GM23338 (cell line): Measurements from ENCODE around the gene PDGFRB.

Experiments used
- CREB1 ChIP-seq: fragments of 250-450 bp; sonication (Bioruptor Pico); IDR thresholded peaks from 2 replicates; pipeline ENCODE4 v1.5.0; 2020; ENCODE audit warnings: low read depth, mild to moderate bottlenecking, moderate library complexity
- CTCF ChIP-seq, 2 experiments: fragments of 200-600 bp in 1 of 2; sonication (generic) in 1 of 2; conservative IDR thresholded peaks; 2 replicates each; pipeline versions ENCODE4 v1.5.1 to v1.6.1; 2016 to 2017; ENCODE audit warnings: antibody characterized with exemption in 2 of 2, low read depth in 2 of 2, mild to moderate bottlenecking in 2 of 2, moderate library complexity in 1 of 2
- EZH2 ChIP-seq: fragments of 200-600 bp; sonication (generic); IDR thresholded peaks from one replicate; pipeline ENCODE4 v1.8.0; 2017; ENCODE audit warnings: antibody characterized with exemption, mild to moderate bottlenecking, low read depth; ENCODE audit not compliant: unreplicated experiment
- EZH2phosphoT487 ChIP-seq: fragments of 200-600 bp; sonication (generic); IDR thresholded peaks from one replicate; pipeline ENCODE4 v1.8.1; 2018; ENCODE audit warnings: antibody characterized with exemption; ENCODE audit not compliant: unreplicated experiment
- JUNB ChIP-seq: IDR thresholded peaks from one replicate; pipeline ENCODE4 v1.6.1; 2016; ENCODE audit warnings: antibody characterized with exemption; ENCODE audit not compliant: unreplicated experiment
- POLR2AphosphoS5 ChIP-seq: IDR thresholded peaks from 2 replicates; pipeline ENCODE4 v1.6.1; 2016; ENCODE audit warnings: antibody characterized with exemption, low read depth
- REST ChIP-seq: IDR thresholded peaks from one replicate; pipeline ENCODE4 v1.6.1; 2018; ENCODE audit warnings: antibody characterized with exemption; ENCODE audit not compliant: unreplicated experiment
- ZNF114 ChIP-seq: fragments of 250-450 bp; sonication (Bioruptor Pico); IDR thresholded peaks from 2 replicates; pipeline ENCODE4 v1.5.0; 2020; ENCODE audit warnings: mild to moderate bottlenecking, moderate library complexity
- ZNF462 ChIP-seq: fragments of 250-450 bp; sonication (Bioruptor Pico); IDR thresholded peaks from 2 replicates; pipeline ENCODE4 v1.5.0; 2020; ENCODE audit warnings: mild to moderate bottlenecking, moderate library complexity

GRCh38 chr5:150156027-150156368, 353 bp upstream of the PDGFRB start:
- TF ChIP-seq CTCF (conservative IDR thresholded peaks at IDR 0.05; ENCODE audit: low read depth in 2 of 2) (no peak), EZH2phosphoT487 (no peak), POLR2AphosphoS5 (no peak), JUNB (no peak), EZH2 (no peak), REST (no peak), CREB1 (CRISPR knock-in tag) (no peak), ZNF114 (no peak), ZNF462 (no peak)
